ENCODE measurements around the gene LRRC8D. TPM values are rescaled to one million over a fixed set of nuclear protein-coding genes. Genes with fewer than 3 reads are reported as not detected.

LRRC8D gene
- total RNA-seq, 1 experiment from 2014 or later: 43.3 TPM

DNA sequence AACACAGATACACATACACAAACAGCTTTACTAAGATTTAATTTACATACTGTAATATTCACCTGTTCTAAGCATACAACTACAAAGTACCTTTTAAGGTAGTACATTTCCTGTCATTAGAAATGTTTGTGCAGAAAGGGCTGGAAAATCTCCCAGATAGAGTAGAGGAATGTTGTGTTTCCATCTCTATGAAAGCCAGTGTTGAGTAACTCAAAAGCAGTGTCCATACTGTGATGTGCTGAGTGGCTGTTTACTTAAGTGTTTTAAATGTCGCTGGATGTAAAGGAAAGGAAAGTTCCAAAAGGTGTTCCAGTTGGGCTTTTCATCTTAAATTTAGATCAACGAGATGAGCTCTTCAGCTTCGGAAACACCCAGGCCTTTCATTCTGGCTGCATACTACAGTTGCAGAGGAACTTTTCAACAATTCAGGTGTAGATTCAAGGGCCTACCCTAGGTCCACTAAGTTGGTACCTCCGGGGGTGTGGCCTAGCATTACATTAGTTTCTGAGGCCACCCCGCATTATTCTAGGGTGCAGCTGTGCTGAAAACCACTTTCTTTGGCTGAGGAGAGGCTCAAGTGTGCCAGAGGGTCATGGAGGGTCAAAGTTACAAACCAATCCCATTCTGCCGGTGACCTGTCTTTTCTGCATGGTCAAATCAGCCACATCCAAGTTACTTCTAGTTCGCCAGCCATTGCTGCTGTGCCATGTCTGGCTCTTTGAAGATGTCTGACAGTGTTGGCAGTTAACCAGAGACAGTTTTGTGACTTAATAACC lies 78.1 kb downstream of the LRRC8D start:
- in situ Hi-C loops (cut with HindIII; ENCODE audit: low pct_unique_long_range_greater_than_20kb, low sequenced_read_pairs): no loop called here
- Histone ChIP-seq H3K4me1 (ENCODE audit: control insufficient read depth, insufficient read depth, low read length) (no peaks in the 10 kb centered on the region), H3K27me3 (ENCODE audit: control insufficient read depth, insufficient read depth, low read length) (no peaks in the 10 kb centered on the region), H3K27ac (ENCODE audit: low read length) (no peak overlapping the region), H3K36me3 (ENCODE audit: control insufficient read depth, insufficient read depth, low read length) (no peaks in the 10 kb centered on the region), H3K4me3 (ENCODE audit: low read depth in 2 of 2, low read length in 2 of 2) (no peak overlapping the region), H3K9me3 (ENCODE audit: control insufficient read depth, insufficient read depth, low read depth, low read length) (no peaks in the 10 kb centered on the region)
- intact Hi-C loops (cut with micrococcal nuclease; ENCODE audit: unreplicated experiment): no loop called here
- POLR2A ChIA-PET: no interaction called here
- CTCF ChIA-PET: no interaction called here
- TF ChIP-seq SIN3A (IDR thresholded peaks at IDR 0.05; ENCODE audit: borderline replicate concordance, insufficient read depth, low read depth, low read length) (no peak), POLR2AphosphoS5 (IDR thresholded peaks at IDR 0.05; ENCODE audit: low read depth, low read length) (no peak)
- TF ChIP-seq, protein P1, sequence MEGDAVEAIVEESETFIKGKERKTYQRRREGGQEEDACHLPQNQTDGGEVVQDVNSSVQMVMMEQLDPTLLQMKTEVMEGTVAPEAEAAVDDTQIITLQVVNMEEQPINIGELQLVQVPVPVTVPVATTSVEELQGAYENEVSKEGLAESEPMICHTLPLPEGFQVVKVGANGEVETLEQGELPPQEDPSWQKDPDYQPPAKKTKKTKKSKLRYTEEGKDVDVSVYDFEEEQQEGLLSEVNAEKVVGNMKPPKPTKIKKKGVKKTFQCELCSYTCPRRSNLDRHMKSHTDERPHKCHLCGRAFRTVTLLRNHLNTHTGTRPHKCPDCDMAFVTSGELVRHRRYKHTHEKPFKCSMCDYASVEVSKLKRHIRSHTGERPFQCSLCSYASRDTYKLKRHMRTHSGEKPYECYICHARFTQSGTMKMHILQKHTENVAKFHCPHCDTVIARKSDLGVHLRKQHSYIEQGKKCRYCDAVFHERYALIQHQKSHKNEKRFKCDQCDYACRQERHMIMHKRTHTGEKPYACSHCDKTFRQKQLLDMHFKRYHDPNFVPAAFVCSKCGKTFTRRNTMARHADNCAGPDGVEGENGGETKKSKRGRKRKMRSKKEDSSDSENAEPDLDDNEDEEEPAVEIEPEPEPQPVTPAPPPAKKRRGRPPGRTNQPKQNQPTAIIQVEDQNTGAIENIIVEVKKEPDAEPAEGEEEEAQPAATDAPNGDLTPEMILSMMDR (IDR thresholded peaks at IDR 0.05): no peak
- TF ChIP-seq, protein P2, sequence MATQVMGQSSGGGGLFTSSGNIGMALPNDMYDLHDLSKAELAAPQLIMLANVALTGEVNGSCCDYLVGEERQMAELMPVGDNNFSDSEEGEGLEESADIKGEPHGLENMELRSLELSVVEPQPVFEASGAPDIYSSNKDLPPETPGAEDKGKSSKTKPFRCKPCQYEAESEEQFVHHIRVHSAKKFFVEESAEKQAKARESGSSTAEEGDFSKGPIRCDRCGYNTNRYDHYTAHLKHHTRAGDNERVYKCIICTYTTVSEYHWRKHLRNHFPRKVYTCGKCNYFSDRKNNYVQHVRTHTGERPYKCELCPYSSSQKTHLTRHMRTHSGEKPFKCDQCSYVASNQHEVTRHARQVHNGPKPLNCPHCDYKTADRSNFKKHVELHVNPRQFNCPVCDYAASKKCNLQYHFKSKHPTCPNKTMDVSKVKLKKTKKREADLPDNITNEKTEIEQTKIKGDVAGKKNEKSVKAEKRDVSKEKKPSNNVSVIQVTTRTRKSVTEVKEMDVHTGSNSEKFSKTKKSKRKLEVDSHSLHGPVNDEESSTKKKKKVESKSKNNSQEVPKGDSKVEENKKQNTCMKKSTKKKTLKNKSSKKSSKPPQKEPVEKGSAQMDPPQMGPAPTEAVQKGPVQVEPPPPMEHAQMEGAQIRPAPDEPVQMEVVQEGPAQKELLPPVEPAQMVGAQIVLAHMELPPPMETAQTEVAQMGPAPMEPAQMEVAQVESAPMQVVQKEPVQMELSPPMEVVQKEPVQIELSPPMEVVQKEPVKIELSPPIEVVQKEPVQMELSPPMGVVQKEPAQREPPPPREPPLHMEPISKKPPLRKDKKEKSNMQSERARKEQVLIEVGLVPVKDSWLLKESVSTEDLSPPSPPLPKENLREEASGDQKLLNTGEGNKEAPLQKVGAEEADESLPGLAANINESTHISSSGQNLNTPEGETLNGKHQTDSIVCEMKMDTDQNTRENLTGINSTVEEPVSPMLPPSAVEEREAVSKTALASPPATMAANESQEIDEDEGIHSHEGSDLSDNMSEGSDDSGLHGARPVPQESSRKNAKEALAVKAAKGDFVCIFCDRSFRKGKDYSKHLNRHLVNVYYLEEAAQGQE (IDR thresholded peaks at IDR 0.05; ENCODE audit: insufficient read depth in 1 of 2, low read depth in 2 of 2, low read length in 1 of 2): no peak
- no peak for DNase-seq (ENCODE audit: low read depth, low spot score)
- ATAC-seq: no peak
- no TSS peak for BruUV-seq (replicated peaks)

DNA sequence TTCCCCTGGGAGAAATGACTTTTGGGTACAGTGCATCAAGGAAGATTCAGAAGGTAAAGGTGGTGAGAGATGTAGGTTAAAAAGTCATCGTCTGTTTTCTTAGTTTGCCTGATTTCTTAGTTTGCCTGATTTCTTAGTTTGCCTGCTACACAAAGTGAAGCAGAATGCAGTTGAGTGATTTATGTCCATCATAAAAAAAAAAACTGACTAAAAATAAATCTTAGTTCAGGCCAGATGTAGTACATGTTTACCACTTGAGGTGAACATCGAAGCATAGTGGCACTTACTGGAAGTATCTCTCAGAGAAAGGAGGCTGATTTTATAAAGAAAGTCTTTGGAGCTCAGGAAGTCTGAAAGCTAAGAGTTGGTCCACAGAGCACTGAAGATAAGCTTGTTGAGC lies 79.5 kb downstream of the LRRC8D start:
- Histone ChIP-seq H3K36me3 (ENCODE audit: control insufficient read depth, insufficient read depth, low read length) (no peaks in the 10 kb centered on the region), H3K4me1 (ENCODE audit: control insufficient read depth, insufficient read depth, low read length) (peaks cover 2% of the 10 kb centered on the region), H3K27me3 (ENCODE audit: control insufficient read depth, insufficient read depth, low read length) (no peaks in the 10 kb centered on the region), H3K27ac (ENCODE audit: low read length) (no peak overlapping the region), H3K4me3 (ENCODE audit: low read depth in 2 of 2, low read length in 2 of 2) (no peak overlapping the region), H3K9me3 (ENCODE audit: control insufficient read depth, insufficient read depth, low read depth, low read length) (no peaks in the 10 kb centered on the region)
- ChIA-PET CTCF (no interaction called here), POLR2A (no interaction called here)
- in situ Hi-C loops (cut with HindIII; ENCODE audit: low pct_unique_long_range_greater_than_20kb, low sequenced_read_pairs): no loop called here
- ATAC-seq: no peak
- TF ChIP-seq, protein P1 (IDR thresholded peaks at IDR 0.05): no peak
- TF ChIP-seq SIN3A (IDR thresholded peaks at IDR 0.05; ENCODE audit: borderline replicate concordance, insufficient read depth, low read depth, low read length) (no peak), POLR2AphosphoS5 (IDR thresholded peaks at IDR 0.05; ENCODE audit: low read depth, low read length) (no peak), TCF7L2 (IDR thresholded peaks at IDR 0.05; ENCODE audit: low read depth, low read length) (no peak)
- TF ChIP-seq, protein P2 (IDR thresholded peaks at IDR 0.05; ENCODE audit: insufficient read depth in 1 of 2, low read depth in 2 of 2, low read length in 1 of 2): no peak
- BruUV-seq (replicated peaks): no TSS peak
- DNase-seq (ENCODE audit: low read depth, low spot score): no peak
- intact Hi-C loops (cut with micrococcal nuclease; ENCODE audit: unreplicated experiment): no loop called here

Data from Panc1 (cell line).